ENCODE results near the gene FABP1.

Gene FABP1

DNA sequence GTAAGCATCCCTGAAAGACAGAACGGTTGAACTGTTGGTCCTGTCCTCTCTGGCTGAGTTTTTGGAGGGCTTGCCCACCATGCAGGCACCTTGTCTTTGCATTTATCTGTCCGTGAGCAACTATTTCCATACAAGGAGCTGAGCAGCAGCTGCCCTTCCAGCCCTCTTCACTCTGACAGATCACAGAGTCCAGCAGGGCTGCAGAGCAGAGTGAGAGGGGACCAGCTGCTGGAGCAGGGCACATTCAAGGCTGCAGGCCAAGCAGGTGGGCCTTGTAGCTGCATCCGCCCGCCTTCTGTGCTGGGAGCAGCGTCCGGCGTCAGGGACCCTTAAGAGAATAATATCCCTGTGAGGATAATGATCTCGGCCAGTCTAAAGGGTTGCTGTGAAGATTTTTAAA is 50.8 kb downstream of the FABP1 start:
- no peak for DNase-seq

DNA sequence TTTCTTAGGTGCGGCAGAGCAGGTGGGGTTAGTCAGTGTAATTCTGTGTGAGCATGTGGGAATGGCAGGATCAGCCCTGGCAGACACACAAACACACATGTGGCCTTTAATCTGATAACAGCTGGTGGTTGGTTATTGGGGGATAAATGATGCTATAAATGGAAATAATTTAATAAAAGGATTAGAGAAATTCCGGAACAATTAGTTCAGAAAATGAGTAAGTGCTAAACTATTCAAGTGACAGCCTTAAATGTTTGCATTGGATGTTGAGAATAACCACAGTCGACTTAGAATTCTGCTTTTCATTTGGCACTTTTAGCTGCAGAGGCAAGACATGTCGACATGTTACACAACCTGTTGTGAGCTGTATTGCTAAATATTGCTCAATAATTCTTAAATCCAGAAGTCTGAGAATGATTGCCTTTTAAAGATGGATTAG is 53.0 kb downstream of the FABP1 start:
- DNase-seq = no peak

DNA sequence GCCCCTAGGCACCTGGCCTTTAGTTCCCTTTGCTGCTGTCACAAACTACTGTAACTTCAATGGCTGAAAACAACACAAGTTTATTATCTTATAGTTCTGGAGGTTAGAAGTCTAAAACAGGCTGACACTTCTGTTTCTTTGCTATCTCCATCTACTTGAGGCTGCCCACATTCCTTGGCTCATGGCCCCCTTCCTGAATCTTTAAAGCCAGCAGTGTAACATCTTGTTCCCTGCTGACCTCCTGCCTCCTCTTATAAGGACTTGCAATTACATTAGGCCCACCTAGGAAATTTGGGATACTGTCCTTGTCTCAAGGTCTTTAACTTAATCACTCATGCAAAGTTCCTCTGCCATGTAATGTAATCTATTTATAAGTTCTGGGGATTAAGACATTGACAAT is 53.7 kb downstream of the FABP1 start:
- no peak for DNase-seq

All from activated CD4-positive, alpha-beta T cell treated with anti-CD3 and anti-CD28 coated beads, Interleukin-2, amount 50 U/mL, for 1 hour (primary cell).